ENCODE data around the gene KATNA1.

Gene KATNA1

GRCh38 chr6:149563928-149564325, 84.6 kb downstream of the KATNA1 start:
- no peak for TF ChIP-seq CTCF (IDR thresholded peaks at IDR 0.05; ENCODE audit: low read depth, low read length, missing control alignments)
- H3K4me3 ChIP-seq (replicated peaks; ENCODE audit: low read depth, low read length), result no peak overlapping the region
- no peak for DNase-seq (ENCODE audit: extremely low read depth, low read depth)

- no peak for TF ChIP-seq CTCF (IDR thresholded peaks at IDR 0.05; ENCODE audit: low read depth, low read length, missing control alignments)
- no peak overlapping the region for H3K4me3 ChIP-seq (replicated peaks; ENCODE audit: low read depth, low read length)
- peak; percentile 53 for DNase-seq (ENCODE audit: extremely low read depth, low read depth)
Observed at GRCh38 chr6:149563203-149563927, 85.1 kb downstream of the KATNA1 start.

DNA sequence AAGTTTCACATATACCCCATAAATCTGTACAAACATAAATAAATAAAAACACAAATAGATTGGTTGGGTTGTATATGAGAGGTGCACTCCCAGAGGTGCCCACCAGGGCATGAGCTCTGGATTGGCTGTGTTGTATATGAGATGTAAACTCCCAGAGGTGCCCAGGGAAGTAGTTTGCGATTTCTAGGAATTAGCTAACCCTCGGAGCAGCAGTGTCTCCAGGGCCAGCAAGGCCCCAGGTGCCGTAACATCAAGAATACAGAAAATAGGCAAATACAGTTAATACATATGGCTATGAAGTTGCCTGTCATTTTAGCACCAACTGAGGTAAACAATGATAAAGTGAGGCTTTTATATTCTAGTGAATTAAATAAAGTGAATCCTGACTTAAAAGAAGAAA, 87.8 kb downstream of the KATNA1 start:
- peak; percentile 61 for TF ChIP-seq CTCF (IDR thresholded peaks at IDR 0.05; ENCODE audit: low read depth, low read length, missing control alignments)
- H3K4me3 ChIP-seq (replicated peaks; ENCODE audit: low read depth, low read length), result no peak overlapping the region
- no peak for DNase-seq (ENCODE audit: extremely low read depth, low read depth)

DNA sequence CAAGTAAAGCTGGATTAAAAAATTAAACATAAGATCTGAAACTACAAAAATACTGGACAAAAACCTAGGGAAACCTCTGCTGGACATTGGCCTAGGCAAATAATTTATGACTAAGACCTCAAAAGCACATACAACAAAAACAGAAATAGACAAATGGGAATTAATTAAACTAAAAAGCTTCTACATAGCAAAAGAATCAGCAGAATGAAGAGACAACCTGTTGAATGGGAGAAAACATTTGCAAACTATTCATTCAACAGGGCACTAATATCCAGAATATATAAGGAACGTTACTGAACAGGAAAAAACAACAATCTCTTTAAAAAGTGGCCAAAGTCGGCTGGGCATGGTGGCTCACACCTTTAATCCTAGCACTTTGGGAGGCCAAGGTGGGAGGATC, 89.1 kb downstream of the KATNA1 start:
- TF ChIP-seq CTCF (IDR thresholded peaks at IDR 0.05; ENCODE audit: low read depth, low read length, missing control alignments), result no peak
- H3K4me3 ChIP-seq (replicated peaks; ENCODE audit: low read depth, low read length), result no peak overlapping the region
- DNase-seq (ENCODE audit: extremely low read depth, low read depth), result no peak

DNA sequence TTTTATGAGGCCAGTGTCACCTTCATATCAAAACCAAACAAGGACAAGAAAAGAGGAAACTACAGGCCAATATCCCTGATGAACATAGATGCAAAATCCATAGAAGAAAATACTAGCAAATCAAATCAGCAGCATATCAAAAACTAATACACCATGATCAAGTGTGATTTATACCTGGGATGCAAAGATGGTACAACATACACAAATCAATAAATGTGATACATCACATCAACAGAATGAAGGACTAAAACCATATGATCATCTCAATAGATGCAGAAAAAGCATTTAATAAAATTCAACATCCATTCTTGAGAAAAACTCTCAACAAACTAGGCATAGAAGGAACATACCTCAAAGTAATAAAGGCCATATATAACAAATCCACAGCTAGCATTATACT, 90.5 kb downstream of the KATNA1 start:
- no peak for TF ChIP-seq CTCF (IDR thresholded peaks at IDR 0.05; ENCODE audit: low read depth, low read length, missing control alignments)
- no peak for DNase-seq (ENCODE audit: extremely low read depth, low read depth)
- H3K4me3 ChIP-seq (replicated peaks; ENCODE audit: low read depth, low read length), result no peak overlapping the region

- no peak for DNase-seq (ENCODE audit: extremely low read depth, low read depth)
- no peak for TF ChIP-seq CTCF (IDR thresholded peaks at IDR 0.05; ENCODE audit: low read depth, low read length, missing control alignments)
- no peak overlapping the region for H3K4me3 ChIP-seq (replicated peaks; ENCODE audit: low read depth, low read length)
Observed at GRCh38 chr6:149551920-149552319, 96.6 kb downstream of the KATNA1 start.

All from HFF-Myc (cell line).